Stimulated activated CD8-positive, alpha-beta memory T cell treated with anti-CD3 and anti-CD28 coated beads, Interleukin-4, amount 100 ng/mL, for 4 hours (primary cell): ENCODE results near the gene KCNT1.

ENCODE experiments used
- DNase-seq, 2 donors: peaks; one replicate each; pipeline ENCODE4 v3.0.0-alpha.2; 2020; ENCODE audit warnings: low read depth in 2 of 2, low spot score in 1 of 2

Gene KCNT1

DNA sequence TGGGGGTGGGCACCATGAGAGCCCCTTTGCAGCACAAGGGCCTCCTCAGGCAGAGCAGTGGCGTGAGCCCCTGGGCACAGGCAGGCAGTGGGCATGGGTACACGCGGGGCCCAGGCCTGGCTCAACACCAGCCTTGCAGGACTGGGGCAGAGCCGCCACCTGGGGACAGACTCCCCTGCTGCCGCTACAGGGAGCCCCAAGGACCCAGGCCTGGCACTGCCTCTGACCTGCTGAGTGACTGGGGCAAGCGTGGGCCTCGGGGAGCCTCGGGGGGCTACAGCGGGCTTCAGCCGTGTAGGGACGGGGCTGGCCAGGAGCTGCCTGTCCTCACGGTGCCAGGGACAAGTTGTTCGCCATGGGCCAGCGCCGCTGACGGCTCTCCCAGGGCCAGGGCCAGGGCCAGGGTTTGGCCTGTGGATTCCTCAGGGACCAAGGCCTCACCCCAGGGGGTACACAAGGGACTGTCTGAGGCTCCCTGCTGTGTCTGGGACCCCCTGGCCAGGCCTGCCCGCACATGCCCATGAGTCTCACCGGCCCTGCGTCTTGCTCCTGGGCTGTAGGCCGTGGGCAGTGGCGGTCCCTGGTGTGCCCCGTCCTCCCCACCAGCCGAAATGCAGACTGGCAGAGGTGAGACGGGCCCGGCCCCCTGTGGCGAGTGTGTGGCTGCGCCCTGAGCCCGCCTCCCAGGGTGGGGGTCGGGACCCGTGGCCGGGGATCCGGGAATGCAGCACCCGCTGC, 42.5 kb downstream of the KCNT1 start:
- no peak for DNase-seq

DNA sequence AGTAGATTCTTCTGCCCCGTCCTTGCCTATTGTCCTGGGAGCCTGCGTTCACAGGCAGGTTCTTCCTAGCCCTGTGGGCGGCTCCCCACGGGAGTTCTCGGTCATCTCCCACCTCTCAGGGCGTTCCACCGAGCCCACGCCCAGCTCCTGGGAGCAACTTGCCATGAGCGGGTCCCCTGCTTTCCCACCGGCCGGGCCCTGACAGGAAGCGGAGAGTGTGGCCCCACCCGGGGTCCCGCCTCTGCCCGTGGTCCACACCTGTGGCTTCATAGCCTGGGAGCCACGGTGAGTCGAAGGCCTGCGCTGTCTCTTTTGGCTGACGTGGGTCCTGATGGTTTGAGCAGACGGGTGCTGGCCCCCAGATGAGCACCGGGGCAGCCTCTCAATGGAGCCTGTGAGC, 43.2 kb downstream of the KCNT1 start:
- no peak for DNase-seq

DNA sequence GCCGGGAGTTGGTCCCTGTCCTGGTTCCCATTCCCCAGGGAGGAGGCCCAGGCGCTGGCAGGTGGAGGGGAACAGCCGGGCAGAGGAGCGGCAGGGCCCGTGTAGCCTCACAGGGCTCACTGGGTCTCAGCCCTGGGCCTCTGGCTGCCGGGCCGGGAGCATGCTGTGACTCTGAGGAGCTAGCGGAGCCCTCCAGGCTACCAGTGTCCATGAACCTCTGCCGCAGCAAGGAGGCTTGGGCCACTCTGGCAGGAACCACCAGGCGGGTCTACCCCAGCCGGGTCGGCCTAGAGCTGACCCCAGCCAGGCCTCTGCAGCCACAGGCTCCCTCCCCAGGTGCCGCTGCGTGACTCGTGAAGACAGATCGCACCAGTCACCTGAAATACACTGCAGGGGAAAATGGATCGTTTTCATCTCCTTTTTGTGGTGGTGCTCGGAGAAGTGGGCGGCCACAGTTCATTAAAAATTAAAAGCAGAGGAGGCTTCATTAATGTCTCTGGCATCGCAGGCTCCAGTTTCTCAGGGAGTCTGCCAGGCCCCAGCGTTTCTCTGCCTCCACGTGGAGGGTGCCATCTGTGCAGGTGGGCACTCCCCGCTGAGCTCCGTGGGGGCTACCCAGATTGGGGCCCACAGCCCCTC, 43.8 kb downstream of the KCNT1 start:
- DNase-seq: no peak

DNA sequence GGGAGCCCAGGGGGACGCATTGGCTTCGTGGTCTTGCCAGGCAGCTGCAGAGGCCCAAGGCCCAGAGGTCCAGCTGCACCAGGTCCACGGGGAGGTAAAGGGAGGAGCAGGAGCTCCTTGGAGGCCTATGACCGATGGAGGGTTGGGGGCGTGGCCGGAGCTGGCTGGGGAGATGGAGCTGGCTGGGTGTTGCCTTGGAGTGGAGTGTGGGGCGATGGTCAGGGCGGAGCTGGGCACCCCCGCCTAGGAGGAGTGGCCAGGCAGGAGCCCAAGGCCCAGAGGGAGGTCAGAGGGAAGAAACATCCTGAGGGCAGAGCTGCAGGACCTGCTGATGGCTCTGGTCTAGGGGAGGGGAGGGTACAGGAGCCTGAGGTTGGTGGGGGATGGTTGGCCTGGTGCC, 44.6 kb downstream of the KCNT1 start:
- DNase-seq: no peak

DNA sequence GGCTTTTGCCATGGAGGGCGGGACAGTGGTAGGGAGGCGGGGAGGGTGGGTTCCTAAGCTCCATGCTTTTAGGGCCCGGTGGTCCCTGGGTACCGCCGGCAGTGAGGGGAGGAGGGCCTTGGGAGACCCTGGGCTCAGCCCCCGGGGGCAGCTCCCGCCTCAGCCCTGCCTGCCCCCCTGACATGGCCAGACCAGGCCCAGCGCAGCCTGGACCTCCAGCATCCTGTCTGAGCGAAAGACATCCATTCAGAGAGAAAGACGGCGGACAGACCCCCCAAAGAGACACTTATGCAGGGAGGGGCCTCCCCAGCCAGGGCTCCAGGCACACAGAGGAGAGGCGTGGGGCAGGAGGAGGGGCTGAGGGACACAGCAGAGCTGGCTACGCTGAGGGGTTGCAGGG, 45.3 kb downstream of the KCNT1 start:
- no peak for DNase-seq

DNA sequence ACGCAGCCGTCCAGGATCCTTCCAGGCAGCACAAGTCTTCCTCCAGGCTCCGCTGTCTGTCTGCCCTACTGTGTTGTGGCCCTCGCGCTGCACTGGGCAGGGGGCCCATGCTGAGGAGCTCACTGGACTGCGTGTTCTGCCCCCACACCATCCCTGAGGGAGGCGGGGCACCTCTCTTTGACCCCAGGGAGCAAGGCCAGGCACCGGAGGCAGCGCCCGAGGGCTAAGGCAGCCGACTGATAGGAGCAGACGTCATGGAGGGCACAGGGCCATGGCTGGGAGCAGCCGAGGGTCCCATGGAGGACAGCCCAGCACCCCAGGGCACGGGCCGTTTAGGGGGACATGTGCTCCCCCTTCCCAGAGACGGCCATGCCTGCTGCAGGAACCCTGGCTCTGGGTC, 46.7 kb downstream of the KCNT1 start:
- DNase-seq: no peak

DNA sequence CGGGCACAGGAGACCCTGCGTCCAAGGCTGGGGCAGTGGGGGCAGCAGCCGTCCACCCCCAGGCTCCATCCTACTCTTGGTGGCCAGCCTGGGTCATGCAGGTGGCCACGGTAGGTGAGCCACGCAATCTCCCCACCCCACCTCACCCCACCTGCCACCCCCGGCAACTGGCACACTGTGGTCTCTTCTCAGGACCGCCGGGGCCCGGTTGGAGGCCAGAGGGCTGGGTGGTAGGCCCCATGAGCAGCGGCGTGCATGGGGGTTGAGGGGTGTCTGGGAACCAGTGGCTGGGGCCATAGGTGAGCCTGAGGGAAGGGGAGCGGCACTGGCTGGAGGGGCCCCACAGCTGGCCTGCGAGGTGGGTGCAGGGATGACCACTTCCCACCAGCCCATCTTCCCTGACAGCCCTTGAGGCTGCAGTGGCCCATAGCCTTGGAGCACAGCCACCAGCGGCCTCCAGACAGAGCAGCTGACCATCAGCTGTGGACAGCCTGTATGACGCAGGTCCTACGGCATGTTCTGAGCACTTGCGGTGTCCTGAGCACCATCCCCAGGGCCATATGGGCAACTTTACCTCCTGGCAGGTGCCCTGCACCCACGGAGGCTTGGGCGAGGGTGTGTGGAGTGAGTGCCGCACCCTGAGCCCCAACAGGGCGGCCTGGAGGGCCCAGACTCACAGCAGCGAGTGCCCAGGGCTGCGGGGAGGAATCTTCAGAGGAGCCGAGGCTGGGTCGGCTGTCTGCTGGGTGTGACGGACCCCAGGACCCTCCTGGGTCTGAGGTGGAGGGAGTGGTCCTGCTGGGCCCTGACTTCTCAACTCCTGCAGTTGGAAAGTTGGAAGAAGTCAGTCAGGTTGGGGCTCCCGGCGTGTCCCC, 47.4 kb downstream of the KCNT1 start:
- no peak for DNase-seq

DNA sequence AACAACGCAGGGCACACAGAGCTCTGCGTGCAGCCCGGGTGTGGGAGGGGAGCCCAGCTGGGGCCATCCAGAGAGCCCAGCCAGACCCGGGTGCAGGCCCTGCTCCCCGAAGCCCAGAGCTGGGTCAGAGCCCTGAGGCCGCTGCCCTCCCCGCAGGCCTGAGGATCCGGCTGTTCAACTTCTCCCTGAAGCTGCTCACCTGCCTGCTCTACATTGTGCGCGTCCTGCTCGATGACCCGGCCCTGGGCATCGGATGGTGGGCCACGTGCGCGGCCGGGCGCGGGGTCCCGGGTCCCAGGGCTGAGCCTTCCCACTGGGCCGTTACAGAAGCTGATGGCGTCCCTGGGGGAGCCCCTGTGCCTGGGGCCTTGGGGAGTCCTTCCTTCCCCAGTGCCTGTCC, 48.8 kb downstream of the KCNT1 start:
- DNase-seq: no peak

DNA sequence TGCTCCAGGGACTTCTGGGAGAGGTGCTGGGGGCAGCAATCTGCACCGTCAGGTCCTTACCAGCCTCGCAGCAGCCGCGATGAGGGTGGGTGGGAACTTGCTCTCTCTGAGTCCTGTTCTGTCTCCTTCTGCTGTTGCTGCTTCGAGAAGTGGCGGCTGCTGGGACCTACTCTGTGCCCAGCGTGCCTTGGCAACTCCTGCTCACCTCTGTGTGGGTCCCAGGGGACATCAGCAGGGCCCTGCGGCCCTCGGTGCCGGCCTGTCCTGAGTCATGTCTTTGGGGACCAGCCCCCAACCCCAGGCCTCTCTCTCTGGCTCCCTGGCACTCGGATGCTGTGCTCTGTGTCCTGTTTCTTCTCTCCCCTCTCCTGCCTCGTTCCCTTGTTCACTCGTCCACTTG, 49.5 kb downstream of the KCNT1 start:
- no peak for DNase-seq

DNA sequence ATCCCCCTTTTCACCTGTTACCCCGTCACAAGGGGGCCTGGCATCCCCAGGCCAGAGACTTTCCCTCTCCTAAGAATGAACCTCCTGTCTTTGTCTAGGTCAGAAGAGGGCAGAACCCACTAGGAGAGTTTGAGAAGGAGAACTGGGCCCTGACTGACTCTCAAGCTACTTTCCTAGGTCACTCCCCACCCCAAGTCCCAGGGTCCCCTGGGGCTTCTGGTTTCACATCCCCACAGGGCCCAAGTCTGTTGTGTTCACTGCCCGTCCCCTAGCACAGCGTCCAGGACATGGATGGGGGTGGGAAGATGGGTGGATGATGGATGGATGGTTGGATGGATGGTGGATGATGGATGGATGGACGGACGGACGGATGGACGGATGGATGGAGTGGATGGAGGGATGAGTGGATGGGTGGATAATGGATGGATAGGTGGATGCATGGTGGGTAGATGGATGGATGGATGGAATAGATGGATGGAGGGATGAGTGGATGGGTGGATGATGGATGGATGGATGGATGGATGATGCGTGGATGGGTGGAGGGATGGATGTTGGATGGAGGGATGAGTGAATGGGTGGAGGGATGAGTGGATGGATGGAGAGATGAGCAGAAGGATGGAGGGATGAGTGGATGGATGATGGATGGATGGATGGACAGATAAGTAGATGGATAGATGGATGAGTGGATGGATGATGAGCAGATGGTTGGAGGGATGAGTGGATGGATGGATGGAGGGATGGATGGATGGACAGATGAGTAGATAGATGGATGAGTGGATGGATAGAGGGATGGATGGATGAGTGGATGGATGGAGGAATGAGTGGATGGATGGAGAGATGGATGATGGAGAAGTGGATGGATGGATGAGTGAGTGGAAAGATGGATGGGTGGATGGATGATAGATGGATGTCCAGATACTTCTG, 50.6 kb downstream of the KCNT1 start:
- no peak for DNase-seq

DNA sequence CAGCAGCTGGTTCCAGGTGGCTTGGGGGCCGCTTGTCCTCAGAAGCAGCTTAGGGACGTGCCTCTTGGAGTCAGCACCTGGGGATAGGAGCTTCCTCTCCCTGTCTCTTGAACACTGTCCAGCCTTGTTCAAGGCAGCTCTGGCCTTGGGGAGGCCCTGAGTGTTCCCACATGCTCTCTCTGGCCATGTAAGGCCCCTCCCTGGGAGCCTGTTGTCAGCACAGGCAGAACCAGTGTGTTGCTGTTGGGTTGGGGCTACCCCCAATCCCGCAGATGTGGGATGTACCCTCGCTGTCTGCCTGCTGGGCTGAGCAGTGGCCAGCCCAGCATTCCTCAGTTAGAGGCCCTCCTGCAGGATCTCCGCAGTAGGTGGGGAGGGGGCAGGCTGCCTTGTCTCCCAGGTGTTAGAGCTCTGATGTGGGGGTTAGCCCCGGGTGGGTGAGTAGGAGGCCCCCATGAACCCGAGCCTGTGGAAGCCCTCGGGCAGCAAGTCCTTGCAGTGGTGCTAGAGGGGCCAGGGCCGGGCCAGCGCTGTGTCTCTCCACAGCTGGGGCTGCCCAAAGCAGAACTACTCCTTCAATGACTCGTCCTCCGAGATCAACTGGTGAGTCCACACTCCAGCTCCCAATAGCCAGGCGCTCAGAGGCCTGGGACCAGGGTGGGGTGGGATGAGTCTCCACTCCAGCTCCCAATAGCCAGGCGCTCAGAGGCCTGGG, 51.6 kb downstream of the KCNT1 start:
- DNase-seq: no peak

DNA sequence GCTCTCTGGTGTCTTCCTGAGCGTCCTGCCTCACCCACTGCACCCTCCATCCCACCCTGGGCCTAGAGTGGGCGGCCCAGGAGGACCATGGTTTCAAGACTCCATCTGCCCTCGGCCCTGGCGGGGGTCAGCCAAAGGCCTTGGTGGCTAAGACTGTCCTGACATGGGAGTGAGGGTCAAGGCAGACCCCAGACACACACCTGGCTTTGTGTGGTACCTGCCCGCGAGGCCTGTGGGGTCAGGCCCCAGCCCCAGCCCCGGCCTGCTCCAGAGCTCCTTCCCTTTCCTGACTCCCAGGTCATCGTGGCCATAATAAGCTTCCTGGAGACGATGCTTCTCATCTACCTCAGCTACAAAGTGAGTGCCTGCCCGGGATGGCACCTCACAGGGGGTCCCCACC, 54.6 kb downstream of the KCNT1 start:
- DNase-seq: no peak

DNA sequence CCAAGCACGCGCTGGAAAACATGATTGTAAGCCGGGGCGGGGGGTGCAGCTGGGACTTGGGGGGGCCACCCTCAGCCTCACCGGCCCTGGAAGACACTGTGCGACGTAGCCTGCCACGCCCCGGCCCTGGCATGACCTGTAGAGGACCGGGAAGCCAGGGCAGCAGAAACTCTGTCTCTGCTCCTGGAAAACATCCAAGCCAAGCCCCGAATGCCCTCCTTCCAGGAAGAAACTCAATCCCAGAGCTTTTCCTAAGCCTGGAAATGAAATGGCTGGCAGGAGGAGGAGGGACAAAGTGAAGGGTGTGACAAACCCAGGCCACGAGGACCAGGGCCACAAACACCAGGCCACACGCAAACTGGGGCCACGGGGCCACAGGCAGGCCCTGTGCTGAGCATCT, 55.4 kb downstream of the KCNT1 start:
- no peak for DNase-seq

DNA sequence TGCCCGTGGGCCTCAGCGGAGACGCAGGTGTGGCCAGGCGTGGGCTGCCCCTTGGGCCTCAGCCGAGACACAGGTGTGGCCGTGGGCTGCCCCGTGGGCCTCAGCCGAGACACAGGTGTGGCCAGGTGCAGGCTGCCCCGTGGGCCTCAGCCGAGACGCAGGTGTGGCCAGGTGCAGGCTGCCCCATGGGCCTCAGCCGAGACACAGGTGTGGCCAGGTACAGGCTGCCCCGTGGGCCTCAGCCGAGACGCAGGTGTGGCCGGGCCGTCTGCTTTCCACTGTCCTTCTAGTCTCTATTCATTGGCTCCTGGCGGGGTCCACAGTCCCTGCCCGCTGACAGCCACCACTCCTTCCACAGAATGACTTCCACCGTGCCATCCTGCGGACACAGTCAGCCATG, 56.1 kb downstream of the KCNT1 start:
- DNase-seq: no peak

DNA sequence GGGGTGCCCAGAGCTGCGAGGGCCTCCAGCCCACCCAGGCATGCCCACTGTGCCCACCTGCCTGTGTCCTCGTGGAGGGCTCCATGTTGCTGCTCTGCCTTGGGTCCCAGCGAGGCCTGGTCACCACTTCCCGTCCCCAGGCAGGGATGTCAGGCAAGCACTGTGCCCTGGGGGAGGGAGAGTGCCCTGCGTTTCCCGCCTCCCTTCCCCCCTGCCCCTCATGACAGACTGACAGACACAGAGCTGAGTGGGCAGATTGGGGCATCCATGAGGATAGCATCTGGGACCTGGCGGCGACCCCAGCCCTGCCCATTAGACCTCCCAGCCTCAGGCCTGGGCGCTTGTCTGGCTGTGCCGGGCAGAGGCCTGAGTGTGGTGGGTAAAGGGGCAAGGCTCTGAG, 56.9 kb downstream of the KCNT1 start:
- DNase-seq: no peak

DNA sequence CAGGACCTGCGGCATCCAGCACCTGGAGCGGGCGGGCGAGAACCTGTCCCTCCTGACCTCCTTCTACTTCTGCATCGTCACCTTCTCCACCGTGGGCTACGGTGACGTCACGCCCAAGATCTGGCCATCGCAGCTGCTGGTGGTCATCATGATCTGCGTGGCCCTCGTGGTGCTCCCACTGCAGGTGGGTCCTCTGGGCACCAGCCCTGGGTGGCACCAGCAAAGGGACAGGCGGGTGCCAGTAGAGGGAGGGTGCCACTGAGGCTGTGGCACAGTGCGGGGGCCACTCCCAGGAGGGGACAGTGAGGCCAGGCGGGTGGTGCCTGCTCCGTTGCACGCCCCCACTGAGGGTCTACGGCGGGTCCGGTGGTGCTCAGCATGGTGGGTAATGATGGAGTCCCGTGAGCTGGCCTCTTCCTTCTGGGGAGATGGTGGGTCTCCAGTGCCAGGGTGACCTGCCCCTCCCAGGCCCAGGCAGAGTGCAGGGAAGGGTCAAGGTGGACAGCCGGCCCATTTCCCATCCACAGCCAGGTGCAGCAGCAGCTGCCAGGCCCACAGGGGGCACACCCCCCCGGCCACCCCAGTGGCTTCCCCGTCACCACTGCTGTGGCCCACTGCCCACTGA, 57.8 kb downstream of the KCNT1 start:
- DNase-seq: no peak

DNA sequence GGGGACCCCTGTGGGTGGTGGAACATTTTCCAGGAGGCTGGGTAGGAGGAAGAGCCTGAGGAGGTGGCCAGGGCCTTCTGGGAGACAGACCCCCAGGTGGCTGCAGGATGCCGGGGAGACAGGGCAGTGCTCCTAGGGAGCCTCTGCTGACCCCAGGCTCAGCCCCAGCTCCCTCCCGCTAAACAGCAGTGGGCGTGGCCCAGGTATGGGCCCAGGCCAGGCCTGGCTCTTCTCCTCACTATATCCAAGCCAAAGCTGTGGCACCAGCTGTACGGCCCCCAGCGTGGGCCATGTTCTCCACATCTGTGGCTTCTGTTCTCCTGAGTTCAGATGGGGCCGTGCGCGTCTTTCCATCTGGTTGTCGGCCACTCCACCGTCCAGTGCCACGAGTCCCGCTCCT, 58.5 kb downstream of the KCNT1 start:
- no peak for DNase-seq

DNA sequence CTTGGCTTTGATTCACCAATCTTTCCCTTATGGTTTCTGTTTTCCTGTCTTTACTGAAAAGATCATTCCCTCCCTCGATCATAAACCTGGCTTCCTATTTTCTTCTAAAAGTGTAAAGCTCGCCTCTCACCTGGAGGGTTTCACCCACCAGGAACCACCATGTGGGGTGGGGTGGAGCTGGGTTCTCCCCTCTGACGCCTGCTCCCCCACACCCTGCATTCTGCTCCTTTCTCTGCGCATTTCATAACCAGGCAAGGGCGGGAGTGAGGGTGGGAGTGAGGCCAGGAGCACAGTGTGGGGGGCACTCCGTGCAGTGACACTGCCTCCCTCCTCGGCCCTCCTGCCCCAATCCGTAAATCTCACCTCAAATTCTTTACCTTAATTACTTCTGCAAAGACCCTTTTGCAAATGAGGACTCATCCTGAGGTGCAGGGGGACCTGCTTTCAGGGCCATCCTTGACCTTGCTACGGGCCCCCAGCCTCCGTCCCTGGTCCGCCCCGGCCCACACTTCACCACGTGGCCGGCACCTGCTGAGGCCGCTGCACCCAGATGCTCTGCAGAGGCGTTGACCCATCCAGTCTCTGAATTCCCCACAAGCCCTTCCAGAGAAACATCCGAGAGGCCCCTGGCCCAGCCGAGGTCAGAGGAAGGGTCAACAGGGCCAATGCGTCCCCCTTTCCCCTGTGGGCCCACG, 59.3 kb downstream of the KCNT1 start:
- no peak for DNase-seq

DNA sequence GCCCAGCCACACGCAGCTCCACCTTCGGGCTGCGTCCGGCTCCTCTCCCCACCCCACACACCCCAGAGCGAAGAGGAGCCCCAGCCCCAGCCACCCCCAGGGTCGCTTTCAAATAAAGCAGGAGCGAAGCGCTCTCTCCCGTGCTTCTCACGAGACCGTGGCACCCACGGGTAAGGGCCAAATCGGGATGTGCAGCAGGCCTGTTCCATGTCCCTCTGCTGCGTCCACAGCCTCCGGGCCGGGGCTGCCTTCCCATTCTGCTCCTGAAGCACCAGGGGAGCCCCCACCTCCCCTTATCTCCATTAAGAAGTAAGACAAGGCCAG, 59.8 kb downstream of the KCNT1 start:
- DNase-seq: no peak

DNA sequence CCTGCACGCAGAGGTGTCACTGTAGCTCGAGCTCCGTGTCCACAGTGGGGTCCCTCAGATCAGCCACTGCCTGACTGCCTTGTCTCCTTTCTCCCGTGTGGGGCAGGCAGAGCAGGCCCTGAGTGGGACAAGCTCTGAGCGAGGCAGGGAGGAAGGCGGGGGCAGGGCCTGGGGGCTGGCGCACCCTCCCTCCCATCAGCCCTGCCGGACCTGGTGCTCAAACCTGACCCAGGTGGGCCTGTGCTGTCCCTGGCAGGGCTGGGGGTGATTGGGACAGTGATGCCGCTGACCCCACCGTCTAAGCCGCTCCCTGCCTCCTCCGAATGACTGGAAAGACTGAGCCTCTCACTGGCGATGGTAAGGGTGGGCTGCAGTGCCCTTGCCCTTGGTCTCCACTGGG, 60.9 kb downstream of the KCNT1 start:
- DNase-seq: no peak
